ENCODE data around the gene OR9A2.

Gene OR9A2

DNA sequence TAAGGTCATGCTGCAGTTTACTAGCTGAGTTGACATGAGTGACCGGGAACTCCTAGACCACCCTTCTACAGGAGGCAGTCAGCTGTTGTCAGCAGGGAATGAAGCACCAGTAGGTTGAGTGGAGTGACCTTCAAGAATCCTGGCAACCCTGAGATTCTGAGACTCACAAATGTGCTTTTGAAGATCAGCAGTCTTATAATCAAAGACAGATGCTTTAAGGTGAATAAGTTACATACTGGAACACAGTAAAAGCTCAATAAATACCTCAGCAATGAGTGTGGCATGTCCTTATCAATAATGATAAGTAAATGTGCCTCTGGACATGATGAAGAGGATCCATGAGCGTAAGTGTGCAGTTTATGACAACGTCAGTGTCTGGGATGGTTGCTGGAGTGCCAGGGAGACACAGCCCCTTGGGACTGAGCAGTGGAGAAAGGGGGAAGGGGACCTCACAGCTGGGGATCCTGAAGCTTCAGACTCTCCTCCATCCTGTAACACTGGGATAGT lies 13.3 kb upstream of the OR9A2 start:
- no peak for TF ChIP-seq EZH2phosphoT487 (IDR thresholded peaks at IDR 0.05; ENCODE audit: borderline replicate concordance, low read length)
- TF ChIP-seq, protein P1, sequence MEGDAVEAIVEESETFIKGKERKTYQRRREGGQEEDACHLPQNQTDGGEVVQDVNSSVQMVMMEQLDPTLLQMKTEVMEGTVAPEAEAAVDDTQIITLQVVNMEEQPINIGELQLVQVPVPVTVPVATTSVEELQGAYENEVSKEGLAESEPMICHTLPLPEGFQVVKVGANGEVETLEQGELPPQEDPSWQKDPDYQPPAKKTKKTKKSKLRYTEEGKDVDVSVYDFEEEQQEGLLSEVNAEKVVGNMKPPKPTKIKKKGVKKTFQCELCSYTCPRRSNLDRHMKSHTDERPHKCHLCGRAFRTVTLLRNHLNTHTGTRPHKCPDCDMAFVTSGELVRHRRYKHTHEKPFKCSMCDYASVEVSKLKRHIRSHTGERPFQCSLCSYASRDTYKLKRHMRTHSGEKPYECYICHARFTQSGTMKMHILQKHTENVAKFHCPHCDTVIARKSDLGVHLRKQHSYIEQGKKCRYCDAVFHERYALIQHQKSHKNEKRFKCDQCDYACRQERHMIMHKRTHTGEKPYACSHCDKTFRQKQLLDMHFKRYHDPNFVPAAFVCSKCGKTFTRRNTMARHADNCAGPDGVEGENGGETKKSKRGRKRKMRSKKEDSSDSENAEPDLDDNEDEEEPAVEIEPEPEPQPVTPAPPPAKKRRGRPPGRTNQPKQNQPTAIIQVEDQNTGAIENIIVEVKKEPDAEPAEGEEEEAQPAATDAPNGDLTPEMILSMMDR (IDR thresholded peaks at IDR 0.05; ENCODE audit: low read depth, low read length, poor library complexity, severe bottlenecking), result no peak
- no peaks in the 10 kb centered on the region for H3K79me2 ChIP-seq (ENCODE audit: control insufficient read depth, low read length)
- no peaks in the 10 kb centered on the region for H3F3A ChIP-seq (ENCODE audit: control insufficient read depth, insufficient read depth)
- no peak overlapping the region for H3K4me2 ChIP-seq (ENCODE audit: low read length)
- no peak overlapping the region for H3K4me3 ChIP-seq (ENCODE audit: low read length)
- no peak overlapping the region for H3K27ac ChIP-seq (ENCODE audit: low read depth, low read length)
- H3K36me3 ChIP-seq (ENCODE audit: control insufficient read depth, low read length), result no peaks in the 10 kb centered on the region
- no peaks in the 10 kb centered on the region for H4K20me1 ChIP-seq (ENCODE audit: control insufficient read depth, insufficient read depth, low read depth, low read length)
- H3K27me3 ChIP-seq (ENCODE audit: control insufficient read depth, low read length), result no peaks in the 10 kb centered on the region
- peaks cover 17% of the 10 kb centered on the region for H3K4me1 ChIP-seq (ENCODE audit: control insufficient read depth, low read length)
- no peaks in the 10 kb centered on the region for H3K9me3 ChIP-seq (ENCODE audit: control insufficient read depth, insufficient read depth, low read length)
- H3K9me2 ChIP-seq (replicated peaks; ENCODE audit: control insufficient read depth, low read length), result no peaks in the 10 kb centered on the region

DNA sequence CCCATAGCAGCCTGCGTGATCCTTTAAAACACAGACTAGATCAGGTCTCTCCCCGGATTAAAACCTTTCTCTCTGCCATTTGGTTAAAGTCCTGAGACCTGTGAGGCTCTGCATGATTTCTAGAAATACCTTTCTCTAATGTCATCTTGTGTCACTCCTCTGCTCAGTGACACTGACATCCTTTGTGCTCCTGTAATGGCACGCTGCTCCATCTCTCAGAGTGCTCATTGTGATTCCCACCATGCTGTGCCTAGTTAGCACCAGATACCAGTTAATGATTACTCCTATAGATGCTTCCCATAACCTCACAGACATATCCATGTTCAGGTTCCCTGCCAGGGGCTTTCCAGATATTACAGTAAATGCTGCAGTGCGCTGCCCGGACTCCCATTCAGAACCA lies 11.7 kb upstream of the OR9A2 start:
- Histone ChIP-seq H3K4me1 (ENCODE audit: control insufficient read depth, low read length) (peaks cover 17% of the 10 kb centered on the region), H3K9me2 (replicated peaks; ENCODE audit: control insufficient read depth, low read length) (no peaks in the 10 kb centered on the region), H3K4me2 (ENCODE audit: low read length) (no peak overlapping the region), H3K27me3 (ENCODE audit: control insufficient read depth, low read length) (no peaks in the 10 kb centered on the region), H3K36me3 (ENCODE audit: control insufficient read depth, low read length) (no peaks in the 10 kb centered on the region), H3F3A (ENCODE audit: control insufficient read depth, insufficient read depth) (no peaks in the 10 kb centered on the region), H4K20me1 (ENCODE audit: control insufficient read depth, insufficient read depth, low read depth, low read length) (no peaks in the 10 kb centered on the region), H3K27ac (ENCODE audit: low read depth, low read length) (no peak overlapping the region), H3K9me3 (ENCODE audit: control insufficient read depth, insufficient read depth, low read length) (no peaks in the 10 kb centered on the region), H3K79me2 (ENCODE audit: control insufficient read depth, low read length) (no peaks in the 10 kb centered on the region), H3K4me3 (ENCODE audit: low read length) (no peak overlapping the region)
- no peak for TF ChIP-seq EZH2phosphoT487 (IDR thresholded peaks at IDR 0.05; ENCODE audit: borderline replicate concordance, low read length)
- TF ChIP-seq, protein P1 (IDR thresholded peaks at IDR 0.05; ENCODE audit: low read depth, low read length, poor library complexity, severe bottlenecking), result no peak

DNA sequence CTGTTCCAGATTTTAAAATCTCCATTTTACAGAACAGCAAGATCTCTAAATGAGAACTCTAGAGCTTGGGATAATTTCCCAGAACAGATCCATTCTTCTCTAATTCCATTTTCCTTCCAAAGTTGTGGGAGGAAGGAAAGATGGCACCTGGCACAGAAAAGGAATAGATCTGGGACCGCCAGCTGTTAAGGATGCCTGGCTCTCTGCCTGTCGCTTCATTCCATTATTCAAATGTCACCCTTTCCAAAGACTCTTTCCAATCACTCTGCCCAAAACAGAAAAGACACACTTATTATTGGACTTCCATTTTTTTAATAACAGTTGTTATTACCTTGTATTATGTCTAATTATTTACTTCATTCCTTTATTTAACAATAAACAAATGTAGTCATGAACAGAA lies 751 bp upstream of the OR9A2 start:
- H3K27ac ChIP-seq (ENCODE audit: low read depth, low read length), result no peak overlapping the region
- no peak overlapping the region for H3K4me3 ChIP-seq (ENCODE audit: low read length)
- H3K4me2 ChIP-seq (ENCODE audit: low read length), result no peak overlapping the region
- no peaks in the 10 kb centered on the region for H3K79me2 ChIP-seq (ENCODE audit: control insufficient read depth, low read length)
- no peaks in the 10 kb centered on the region for H4K20me1 ChIP-seq (ENCODE audit: control insufficient read depth, insufficient read depth, low read depth, low read length)
- no peaks in the 10 kb centered on the region for H3K4me1 ChIP-seq (ENCODE audit: control insufficient read depth, low read length)
- no peaks in the 10 kb centered on the region for H3K9me2 ChIP-seq (replicated peaks; ENCODE audit: control insufficient read depth, low read length)
- no peaks in the 10 kb centered on the region for H3K36me3 ChIP-seq (ENCODE audit: control insufficient read depth, low read length)
- H3K9me3 ChIP-seq (ENCODE audit: control insufficient read depth, insufficient read depth, low read length), result no peaks in the 10 kb centered on the region
- H3F3A ChIP-seq (ENCODE audit: control insufficient read depth, insufficient read depth), result no peaks in the 10 kb centered on the region
- TF ChIP-seq, protein P1 (IDR thresholded peaks at IDR 0.05; ENCODE audit: low read depth, low read length, poor library complexity, severe bottlenecking), result no peak
- no peaks in the 10 kb centered on the region for H3K27me3 ChIP-seq (ENCODE audit: control insufficient read depth, low read length)
